NCI-H2171 (cell line): Measurements from ENCODE around the gene SUSD3.
"Not testable (repeated sequence)": the region's sequence is repeated elsewhere in the genome, so short reads cannot be mapped to it uniquely, and the experiment has no call there.

Experiments used
- DNase-seq: peaks from one replicate; lab custom pipeline; 2025; lab: John Stamatoyannopoulos, UW

The SUSD3 gene

GRCh38 chr9:93093877-93094657 lies 35.6 kb downstream of the SUSD3 start:
- DNase-seq = no peak

GRCh38 chr9:93094658-93095204 lies 36.2 kb downstream of the SUSD3 start:
- DNase-seq = no peak

GRCh38 chr9:93095205-93096130 lies 37.0 kb downstream of the SUSD3 start:
- peak; percentile 100 for DNase-seq

- peak; percentile 45 for DNase-seq
These were observed 37.8 kb downstream of the SUSD3 start, which contains the start of gene CARD19 for GRCh38 chr9:93096131-93096802. TSS of gene CARD19 (plus strand) at chr9:93096217. CDS start at chr9:93096346, 129 bp downstream.

- DNase-seq = no peak
These were observed 38.4 kb downstream of the SUSD3 start for GRCh38 chr9:93096811-93097382.

- no peak for DNase-seq
These were observed 39.2 kb downstream of the SUSD3 start for GRCh38 chr9:93097511-93098201.

GRCh38 chr9:93098236-93098946 lies 39.9 kb downstream of the SUSD3 start:
- no peak for DNase-seq

GRCh38 chr9:93099551-93100275 lies 41.2 kb downstream of the SUSD3 start:
- no peak for DNase-seq

GRCh38 chr9:93100276-93100636 lies 41.8 kb downstream of the SUSD3 start:
- DNase-seq = no peak

- not testable (repeated sequence) for DNase-seq
These were observed 42.6 kb downstream of the SUSD3 start for GRCh38 chr9:93101086-93101485.

- no peak for DNase-seq
These were observed 47.1 kb downstream of the SUSD3 start for GRCh38 chr9:93105620-93106019.

GRCh38 chr9:93107151-93107824 lies 48.8 kb downstream of the SUSD3 start:
- no peak for DNase-seq

GRCh38 chr9:93107825-93108161 lies 49.3 kb downstream of the SUSD3 start:
- no peak for DNase-seq

- DNase-seq = no peak
These were observed 50.0 kb downstream of the SUSD3 start for GRCh38 chr9:93108291-93109041.

- no peak for DNase-seq
These were observed 51.9 kb downstream of the SUSD3 start for GRCh38 chr9:93110311-93110855.

GRCh38 chr9:93111001-93111370 lies 52.5 kb downstream of the SUSD3 start:
- DNase-seq = no peak

- DNase-seq = no peak
These were observed 53.0 kb downstream of the SUSD3 start for GRCh38 chr9:93111371-93112115.
